KBM-7 (cell line): ENCODE data around the gene TMEM200B.
"Not testable (repeated sequence)": the region's sequence is repeated elsewhere in the genome, so short reads cannot be mapped to it uniquely, and the experiment has no call there.

Experiments
- DNase-seq: peaks from one replicate; pipeline ENCODE4 v3.0.0-alpha.2; 2015
- in situ Hi-C: fragments of 300-500 bp; cut with MboI; formaldehyde crosslinking; loops from 2 replicates; pipeline ENCODE4 v1.14.3; 2020; ENCODE audit warnings: low sequenced_read_pairs, low pct_unique_long_range_greater_than_20kb, mixed read lengths

Gene TMEM200B

DNA sequence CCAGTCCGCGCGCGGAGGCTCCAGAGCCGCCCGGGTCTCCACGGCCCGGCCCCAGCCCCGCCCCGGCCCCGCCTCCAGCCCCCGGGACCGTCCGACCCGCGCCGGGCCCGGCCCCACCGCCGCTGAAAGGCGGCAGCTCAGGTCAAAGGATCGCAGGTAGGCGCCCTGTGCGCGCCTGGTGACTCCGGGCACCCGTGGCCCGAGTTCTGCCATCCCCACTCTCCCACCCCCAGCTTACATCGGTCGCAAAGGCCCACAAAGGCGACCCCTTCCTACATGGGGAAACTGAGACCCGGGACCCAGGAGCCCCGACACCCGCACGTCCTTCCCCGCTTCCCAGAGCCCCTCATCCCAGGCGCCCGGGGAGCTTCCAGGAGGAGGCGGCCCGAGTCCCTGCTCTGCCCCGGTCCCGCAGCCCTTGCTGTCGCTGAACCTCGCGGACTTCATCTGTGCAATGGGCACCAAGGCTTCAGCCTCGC is at the start of gene TMEM200B:
Gene TMEM200B, minus strand, starts transcription at position 17 of the 479 bp plus-strand sequence. CDS start 2,075 bp downstream, outside the sequence.
- no peak for DNase-seq
- in situ Hi-C loops, result no loop called here

DNA sequence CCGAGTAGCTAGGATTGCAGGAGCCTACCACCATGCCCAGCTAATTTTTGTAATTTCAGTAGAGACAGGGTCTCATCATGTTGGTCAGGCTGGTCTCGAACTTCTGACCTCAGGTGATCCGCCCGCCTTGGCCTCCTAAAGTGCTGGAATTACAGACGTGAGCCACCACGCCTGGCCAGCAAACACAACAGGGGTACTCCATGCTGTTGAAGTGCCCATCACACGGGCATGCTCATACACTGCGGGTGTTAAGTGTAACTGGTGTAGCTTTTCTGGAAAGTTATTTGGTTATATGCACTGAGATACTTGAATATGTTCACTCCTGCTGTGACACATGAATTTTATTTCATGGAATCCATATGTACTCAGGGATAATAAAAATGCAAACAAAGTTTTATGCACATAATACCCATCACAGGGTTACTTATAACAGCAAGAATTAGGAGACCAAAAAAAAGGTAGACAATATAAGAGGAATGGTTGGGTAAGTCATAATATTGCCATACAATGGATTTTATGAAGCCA is 48.8 kb upstream of the TMEM200B start:
- no peak for DNase-seq
- in situ Hi-C loops, result no loop called here

DNA sequence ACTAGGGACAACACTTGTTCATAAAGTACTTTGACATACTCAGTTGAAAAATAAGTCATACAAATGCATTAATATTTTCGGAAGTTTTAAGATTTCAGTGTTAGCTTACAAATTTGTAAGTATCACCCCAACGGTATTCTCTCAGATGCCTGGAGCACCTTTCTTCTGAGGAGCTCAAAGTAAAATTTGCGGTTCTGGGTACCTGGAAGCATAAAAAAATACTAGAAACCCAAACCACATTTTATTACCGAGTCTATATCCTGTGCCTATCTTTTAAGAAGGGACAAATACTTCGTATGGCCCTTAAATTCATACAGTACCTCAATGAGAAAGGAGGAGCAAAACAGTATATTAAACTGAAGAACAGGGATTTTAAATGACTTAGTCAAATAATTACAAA is 47.8 kb upstream of the TMEM200B start:
- no peak for DNase-seq
- in situ Hi-C loops, result no loop called here

DNA sequence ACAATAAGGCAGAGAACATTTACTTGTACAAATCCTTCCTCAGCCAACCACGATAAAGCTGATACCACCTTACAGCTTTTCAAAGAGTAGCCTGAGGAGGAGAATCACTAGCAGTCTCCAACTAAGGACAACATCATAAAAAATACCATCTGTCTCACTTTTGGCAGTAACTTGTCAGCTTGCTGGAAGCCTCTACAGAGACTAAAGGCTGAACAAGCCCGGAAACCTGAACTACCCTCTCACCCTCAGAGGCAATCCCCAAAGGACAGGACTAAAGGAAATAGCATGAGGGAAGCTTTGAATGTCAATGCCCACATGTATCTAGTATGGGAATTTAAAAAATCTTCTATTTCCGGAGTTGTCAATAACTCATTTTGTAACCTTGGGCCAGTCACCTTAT is 47.4 kb upstream of the TMEM200B start:
- peak; percentile 24 for DNase-seq
- in situ Hi-C loops, result no loop called here

DNA sequence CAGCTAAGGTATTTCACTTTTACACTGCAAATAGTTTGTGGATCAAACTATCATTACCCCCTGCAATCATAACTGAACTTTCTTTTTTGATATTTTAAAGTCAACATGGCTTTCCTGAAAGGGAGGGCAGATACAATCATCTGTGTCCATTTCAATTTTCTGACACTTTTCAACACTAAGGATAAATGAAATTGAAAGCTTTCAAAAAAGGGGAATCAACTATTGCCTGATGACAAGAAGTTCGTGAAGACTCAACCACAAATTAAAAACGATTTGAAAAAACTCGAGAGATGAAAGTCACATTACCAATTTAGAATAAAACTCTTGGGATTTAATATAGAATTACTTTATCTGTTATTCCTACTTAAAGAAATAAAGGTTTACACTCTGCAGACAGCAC is 46.3 kb upstream of the TMEM200B start:
- in situ Hi-C loops, result no loop called here
- DNase-seq, result no peak

DNA sequence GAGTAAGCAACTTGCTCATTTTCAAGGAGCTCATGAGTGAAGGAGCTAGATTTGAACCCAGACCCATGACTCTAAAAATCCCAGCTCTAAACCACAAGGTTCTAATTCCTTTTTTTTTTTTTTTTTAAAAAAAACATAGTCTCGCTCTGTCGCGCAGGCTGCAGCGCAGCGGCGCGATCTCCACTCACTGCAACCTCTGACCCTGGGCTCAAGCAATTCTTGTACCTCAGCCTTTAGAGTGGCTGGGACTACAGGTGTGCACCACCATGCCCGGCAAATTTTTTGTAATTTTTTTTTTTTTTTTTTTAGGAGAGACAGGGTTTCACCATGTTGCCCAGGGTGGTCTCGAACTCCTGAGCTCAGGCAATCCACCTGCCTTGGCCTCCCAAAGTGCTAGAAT is 44.2 kb upstream of the TMEM200B start:
- in situ Hi-C loops, result no loop called here
- DNase-seq, result no peak

DNA sequence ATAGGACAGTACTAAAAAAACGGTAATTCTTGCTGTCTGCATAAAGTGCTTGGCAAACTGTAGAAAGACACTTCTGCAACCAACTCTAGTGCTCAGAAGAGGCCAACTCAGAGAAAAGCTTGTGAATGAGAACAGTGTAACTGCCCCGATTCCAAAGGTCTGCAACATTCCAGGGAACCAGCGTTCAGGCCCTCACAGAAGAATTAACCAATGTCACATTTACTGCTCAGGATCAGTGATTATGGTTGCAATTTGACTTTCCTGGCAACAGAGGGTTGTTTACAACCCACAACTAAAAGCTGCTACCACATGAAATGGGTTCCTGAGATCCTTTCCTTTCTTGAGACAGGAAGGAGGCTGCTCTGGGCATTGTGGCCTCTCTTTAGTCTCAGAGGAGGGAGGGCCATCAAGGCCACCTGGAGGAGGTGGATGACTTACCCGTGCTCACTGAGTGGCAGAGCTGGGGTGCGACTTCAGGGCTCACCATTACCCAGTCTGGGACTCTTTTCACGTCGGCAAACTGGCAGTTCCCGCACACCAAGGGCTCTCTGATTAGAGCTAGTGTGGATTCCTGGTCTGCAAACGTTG is 42.7 kb upstream of the TMEM200B start:
- DNase-seq, result no peak
- in situ Hi-C loops, result no loop called here

DNA sequence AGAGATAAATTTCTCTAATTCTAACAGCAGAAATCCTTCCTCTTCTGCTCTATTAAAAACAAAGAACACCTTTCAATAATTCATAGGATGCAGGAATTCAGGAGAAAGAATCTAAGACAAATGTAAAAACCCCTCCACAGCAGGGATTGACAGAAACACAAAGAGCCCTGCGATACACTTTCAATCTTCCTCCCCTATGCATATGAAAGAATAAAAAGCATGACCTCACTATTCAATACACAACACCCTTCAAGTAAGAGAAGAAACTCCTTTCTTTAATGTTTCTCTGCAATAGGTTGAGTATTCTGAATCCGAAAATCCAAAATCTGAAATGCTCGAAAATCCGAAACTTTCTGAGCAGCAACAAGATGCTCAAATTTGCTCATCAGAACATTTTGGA is 40.9 kb upstream of the TMEM200B start:
- no peak for DNase-seq

DNA sequence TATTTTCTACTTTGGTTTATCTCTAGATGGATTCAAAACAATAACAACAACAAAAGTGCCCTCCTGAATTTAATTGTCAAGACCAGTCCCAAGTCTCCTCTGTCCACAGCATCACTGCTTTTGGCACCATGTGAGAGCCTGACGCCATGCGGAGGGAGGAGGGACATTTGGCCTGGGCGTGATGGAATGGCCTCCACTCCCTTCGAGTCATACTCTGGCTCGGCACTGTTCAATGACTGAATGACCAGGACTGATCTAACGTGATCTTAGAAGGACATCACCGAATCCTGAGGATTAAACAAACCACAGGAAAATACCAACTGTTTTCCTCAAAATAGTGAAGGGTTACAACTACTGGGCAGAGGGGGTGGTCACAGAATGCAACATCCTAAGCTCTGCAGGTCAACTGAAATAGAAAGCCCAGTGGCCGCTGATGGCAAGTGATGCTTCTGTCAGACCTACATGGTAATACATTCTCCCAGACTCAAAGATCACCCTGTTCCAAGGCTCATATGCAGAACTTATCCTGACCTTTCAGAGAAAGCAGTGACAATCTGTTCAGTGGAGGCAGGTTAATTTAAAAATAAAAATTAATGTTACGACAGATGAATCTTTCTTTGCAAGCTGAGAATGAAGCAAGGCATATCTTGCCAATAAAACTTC is 38.9 kb upstream of the TMEM200B start:
- in situ Hi-C loops, result no loop called here
- DNase-seq, result no peak

More for the DNA sequence above, 40.9 kb upstream of the TMEM200B start:
- in situ Hi-C loops, result no loop called here

DNA sequence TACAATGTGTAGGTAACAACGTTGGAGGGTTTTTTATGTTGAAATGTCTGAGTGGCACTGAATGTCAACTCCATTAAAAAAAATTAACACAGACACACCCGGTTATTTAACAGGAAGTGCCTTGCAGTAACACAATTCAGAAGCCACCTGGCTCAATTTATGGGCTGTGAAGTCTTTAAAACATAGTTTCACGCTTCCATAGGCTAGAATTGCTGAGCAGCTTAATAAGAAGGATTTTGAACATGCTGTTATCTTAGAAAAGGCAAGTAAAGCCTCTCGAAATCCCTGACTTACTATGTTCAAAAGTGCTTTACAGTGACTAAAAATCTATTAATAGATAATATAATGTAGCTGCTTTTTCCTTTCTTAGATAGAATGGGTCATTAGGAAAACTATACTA is 38.3 kb upstream of the TMEM200B start:
- in situ Hi-C loops, result no loop called here
- no peak for DNase-seq

DNA sequence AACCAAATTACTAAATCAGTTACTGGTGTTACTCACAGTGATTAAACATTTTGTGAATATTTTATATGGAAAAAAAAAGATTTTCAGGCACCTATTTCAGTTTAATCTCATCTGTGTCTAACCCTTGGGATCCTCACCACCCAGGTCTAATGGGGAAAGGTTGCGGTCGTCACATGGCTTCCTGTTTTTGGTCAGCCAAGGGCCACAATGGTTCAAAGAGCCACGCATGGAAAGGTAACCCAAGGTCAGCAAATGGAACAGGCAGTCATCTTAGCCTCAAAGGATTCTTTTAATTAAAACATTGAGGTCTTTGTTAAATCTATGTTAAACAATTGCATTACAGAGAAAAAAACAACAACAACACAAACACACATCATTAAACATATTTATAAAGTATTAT is 36.1 kb upstream of the TMEM200B start:
- in situ Hi-C loops, result no loop called here
- no peak for DNase-seq

DNA sequence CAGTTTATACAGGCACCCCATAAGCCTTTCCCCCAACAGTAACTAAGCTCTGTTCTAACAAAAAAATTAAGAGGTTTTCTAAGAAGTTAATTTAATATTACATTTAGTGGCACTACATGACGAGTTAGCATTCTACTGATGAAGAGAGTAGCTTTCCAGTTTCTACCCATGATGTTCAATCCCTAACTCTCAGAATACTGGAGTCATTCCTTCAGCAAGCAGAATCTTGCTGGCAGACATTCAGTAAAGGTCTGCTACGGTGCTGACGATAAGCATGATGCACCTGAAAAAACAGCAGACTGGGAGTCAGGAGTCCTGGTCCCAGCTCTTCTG is 33.5 kb upstream of the TMEM200B start:
- no peak for DNase-seq
- in situ Hi-C loops, result no loop called here

DNA sequence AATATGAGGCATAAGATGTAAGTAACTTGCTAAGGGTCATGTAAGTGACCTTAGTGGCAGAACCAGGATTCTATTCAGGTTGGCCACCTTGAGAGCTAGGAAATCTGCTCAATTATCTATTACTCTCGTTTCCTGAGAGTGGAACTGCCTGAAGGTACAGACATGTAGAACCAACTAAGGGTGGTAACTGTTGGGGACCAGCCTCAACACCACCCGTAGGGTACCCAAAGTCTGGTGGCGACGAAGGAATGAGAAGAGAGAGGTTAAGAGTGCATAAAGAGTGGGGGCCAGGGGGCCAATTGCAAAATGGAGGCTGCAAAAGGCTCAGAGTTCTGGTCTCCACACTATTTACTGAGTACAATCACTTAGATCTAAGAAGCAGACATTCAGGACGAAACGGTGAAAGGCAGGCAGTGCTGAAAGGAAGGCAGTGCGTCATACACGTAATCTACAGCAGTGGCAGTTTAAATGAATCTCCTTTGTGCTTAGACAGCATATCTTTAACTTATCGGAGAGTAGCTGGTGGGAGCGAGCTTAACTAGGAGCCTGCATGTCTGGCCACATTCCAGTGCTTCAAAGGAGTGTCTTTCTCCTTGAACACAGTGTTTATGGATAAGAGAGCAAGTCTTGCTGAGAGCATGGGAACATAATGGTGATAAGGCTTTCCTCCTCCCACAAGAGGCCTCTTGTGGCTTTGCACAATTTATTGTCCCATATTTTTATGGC is 33.0 kb upstream of the TMEM200B start:
- in situ Hi-C loops, result no loop called here
- DNase-seq, result no peak

DNA sequence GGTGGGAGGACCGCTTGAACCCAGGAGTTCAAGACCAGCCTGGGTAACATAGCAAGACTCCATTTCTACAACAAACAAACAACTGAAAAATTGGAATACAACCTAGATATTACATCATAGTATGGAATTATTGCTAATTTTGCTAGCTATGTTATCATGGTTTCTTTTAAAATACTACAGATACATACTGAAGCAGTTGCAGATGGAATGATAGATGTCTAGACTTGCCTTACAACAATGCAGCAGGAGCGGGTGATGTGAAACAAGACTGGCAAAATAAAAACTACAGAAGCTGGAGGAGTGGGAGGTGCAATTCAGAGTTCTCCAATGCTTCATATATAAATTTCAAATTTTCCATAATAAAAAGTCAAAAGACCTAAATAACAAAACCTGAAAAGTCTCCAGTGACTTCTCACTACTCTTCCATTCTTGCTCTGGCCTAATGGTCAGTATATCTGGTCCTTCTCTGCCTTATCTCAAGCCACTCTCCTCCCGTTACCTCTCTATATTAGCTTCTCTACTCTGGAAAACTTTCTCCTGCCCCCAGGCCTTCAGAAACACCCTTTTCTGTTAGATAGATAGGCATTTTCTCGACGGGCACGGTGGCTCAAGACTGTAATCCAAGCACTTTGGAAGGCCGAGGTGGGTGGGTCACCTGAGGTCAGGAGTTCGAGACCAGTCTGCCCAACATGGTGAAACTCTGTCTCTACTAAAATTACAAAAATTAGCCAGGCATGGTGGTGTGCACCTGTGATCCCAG is 28.5 kb upstream of the TMEM200B start:
- no peak for DNase-seq
- in situ Hi-C loops, result no loop called here

DNA sequence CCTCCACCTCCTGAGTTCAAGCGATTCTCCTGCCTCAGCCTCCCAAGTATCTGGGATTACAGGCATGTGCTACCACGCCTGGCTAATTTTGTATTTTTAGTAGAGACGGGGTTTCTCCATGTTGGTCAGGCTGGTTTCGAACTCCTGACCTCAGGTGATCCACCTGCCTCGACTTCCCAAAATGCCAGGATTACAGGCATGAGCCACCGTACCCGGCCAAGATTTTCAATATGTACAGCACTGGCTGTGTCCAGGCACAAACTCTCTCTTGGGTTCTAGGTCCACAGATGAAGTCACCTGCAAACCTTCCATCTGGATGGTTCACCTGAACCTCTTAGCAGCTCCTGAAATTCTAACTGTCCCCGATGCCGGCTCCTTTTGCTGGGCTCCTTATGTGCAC is 26.6 kb upstream of the TMEM200B start:
- in situ Hi-C loops, DNase-seq: not testable (repeated sequence)

DNA sequence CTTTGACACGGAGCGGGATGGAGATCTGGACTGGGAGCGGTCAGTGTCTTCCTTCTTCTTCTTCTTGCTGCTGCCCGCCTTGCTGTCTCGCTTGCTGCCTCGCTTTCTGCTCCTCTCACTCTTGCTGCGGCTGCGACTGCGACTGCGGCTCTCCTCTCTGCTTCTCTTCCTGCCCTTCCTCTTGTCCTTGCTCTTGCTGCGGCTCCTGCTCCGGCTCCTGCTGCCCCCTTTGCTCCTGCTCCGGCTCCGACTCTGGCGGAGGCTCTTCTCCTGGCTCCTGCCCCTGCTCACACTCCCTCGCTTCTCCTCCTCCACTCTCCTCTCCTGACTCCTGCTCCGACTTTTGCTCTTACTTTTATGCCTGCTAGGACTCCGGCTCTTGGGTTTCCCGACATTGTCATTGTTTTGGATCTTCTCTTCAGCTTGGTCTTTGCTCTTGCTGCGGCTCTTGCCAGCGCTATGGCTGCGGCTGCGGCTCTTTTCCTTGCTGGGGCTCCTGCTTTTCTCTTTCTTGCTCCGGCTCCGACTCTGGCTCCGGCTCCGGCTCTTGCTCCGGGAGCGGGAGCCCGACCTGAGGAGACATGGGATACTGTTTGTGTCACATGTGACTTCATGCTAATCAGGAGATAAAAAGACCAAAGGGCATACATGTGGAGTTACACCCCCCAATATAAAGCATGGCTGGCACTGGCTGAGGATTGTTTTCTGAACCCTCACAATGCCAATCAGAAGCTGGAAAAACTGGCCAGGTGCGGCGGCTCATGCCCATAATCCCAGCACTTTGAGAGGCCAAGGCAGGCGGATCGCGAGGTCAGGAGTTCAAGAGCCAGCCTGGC is 25.2 kb upstream of the TMEM200B start:
- in situ Hi-C loops, result no loop called here
- no peak for DNase-seq

DNA sequence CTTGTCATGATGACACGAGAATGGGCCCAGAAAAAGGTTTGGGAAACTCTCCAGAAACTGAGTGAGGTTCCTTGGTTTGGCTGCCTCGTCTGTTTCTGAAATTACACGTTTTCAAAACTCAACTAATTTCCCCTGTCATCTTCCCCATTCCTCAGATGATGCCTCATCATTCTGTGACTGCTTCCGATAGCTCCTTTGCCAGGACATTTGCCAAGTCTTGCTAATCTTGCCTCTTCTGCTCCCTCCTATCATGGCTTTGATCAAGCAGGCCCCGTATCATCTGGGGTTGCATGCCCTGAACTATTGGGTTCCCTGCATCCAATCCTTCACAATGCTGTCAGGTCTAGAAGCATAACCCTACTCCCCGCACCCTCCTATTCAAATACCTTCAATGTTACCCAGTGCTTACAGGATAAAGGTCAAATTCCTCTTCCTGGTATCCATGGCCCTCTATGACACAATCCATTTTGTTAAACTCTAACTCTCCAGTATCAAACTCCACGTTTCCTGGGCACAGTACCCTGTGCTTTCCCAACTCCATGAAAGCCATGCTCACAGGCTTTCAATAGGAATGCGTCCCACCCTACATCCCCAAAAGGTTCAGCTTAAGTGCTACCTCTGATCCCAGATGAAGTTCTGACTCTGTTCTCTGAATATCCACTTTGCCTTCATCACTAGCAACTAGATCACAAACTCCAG is 22.2 kb upstream of the TMEM200B start:
- in situ Hi-C loops, result no loop called here
- DNase-seq, result no peak

DNA sequence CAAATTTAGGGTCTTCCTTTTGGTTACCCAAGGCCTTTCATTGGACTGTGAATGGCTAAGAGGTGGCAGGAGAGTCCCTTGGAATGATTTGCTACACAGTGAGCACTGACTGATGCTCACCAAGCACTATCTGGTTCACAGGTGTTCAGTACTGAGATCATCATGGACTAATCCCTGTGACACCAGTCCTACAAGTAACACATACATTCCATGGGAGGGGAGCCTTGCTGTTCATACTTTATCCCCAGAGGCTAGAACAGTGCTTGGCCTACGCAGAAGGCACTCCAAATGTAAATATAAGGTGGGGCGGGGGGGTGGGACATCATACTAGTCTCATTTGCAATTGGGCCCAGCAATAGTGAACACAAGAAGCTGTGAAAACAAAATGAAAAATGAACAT is 20.5 kb upstream of the TMEM200B start:
- DNase-seq, result no peak
- in situ Hi-C loops, result no loop called here
